Keratinocyte (primary cell): ENCODE results near the gene SERTAD2. TPM values are rescaled to one million over a fixed set of nuclear protein-coding genes. Genes with fewer than 3 reads are reported as not detected.
A peak's percentile ranks its signal among the peaks of the same experiment; 100 is the strongest.

Source experiments
- DNase-seq: peaks from one replicate; pipeline ENCODE4 v3.0.0-alpha.2; 2011; ENCODE audit warnings: low read depth, missing footprints, low spot score
- FAIRE-seq: peaks from 2 replicates; lab custom pipeline; 2011; peaks lifted over from hg19 to GRCh38; lab: Jason Lieb, UNC
- H2AFZ ChIP-seq: 2 replicates; pipeline ENCODE4 v1.6.0; 2012; ENCODE audit warnings: low read length, control low read depth, inconsistent platforms; ENCODE audit not compliant: control insufficient read depth
- H3K27ac ChIP-seq: 2 replicates; pipeline ENCODE4 v1.5.1; 2011; ENCODE audit warnings: low read length; ENCODE audit not compliant: control insufficient read depth, insufficient read depth
- H3K27me3 ChIP-seq: 3 replicates; pipeline ENCODE4 v1.6.0; 2011; ENCODE audit warnings: low read length; ENCODE audit not compliant: control insufficient read depth, insufficient read depth; ENCODE audit errors: extremely low read depth
- H3K36me3 ChIP-seq, 2 experiments: 2 replicates in 1 of 2; 3 replicates in 1 of 2; pipeline ENCODE4 v1.5.1; 2011; ENCODE audit warnings: low read length in 2 of 2, mild to moderate bottlenecking in 1 of 2; ENCODE audit not compliant: control insufficient read depth in 2 of 2, insufficient read depth in 2 of 2; ENCODE audit errors: extremely low read depth in 1 of 2
- H3K4me1 ChIP-seq: 3 replicates; pipeline ENCODE4 v1.5.1; 2011; ENCODE audit warnings: low read length; ENCODE audit not compliant: control insufficient read depth, insufficient read depth; ENCODE audit errors: extremely low read depth
- H3K4me2 ChIP-seq: 3 replicates; pipeline ENCODE4 v1.6.0; 2011; ENCODE audit warnings: low read depth, low read length; ENCODE audit not compliant: control insufficient read depth, insufficient read depth; ENCODE audit errors: extremely low read depth
- H3K4me3 ChIP-seq, 3 experiments: fragments of 200-600 bp in 1 of 3; sonication (generic) in 1 of 3; 2 replicates in 2 of 3; 3 replicates in 1 of 3; pipeline ENCODE4 v1.5.1; 2011 to 2016; ENCODE audit warnings: low read length in 3 of 3, mild to moderate bottlenecking in 3 of 3, control low read depth in 2 of 3, inconsistent platforms in 1 of 3, low read depth in 1 of 3, mixed read lengths in 1 of 3, mixed run types in 1 of 3, moderate library complexity in 1 of 3; ENCODE audit not compliant: control insufficient read depth in 2 of 3, insufficient read depth in 2 of 3; ENCODE audit errors: extremely low read depth in 1 of 3
- H3K79me2 ChIP-seq: 2 replicates; pipeline ENCODE4 v1.6.0; 2012; ENCODE audit warnings: low read length; ENCODE audit not compliant: control insufficient read depth, insufficient read depth
- H3K9ac ChIP-seq: 3 replicates; pipeline ENCODE4 v1.6.0; 2011; ENCODE audit warnings: low read length; ENCODE audit not compliant: control insufficient read depth, insufficient read depth; ENCODE audit errors: extremely low read depth
- H3K9me1 ChIP-seq: 3 replicates; pipeline ENCODE4 v1.6.0; 2011; ENCODE audit warnings: low read length; ENCODE audit not compliant: control insufficient read depth, insufficient read depth; ENCODE audit errors: extremely low read depth
- H3K9me3 ChIP-seq: 2 replicates; pipeline ENCODE4 v1.5.1; 2012; ENCODE audit warnings: low read depth, low read length; ENCODE audit not compliant: control insufficient read depth
- H4K20me1 ChIP-seq: 3 replicates; pipeline ENCODE4 v1.6.0; 2011; ENCODE audit warnings: low read length; ENCODE audit not compliant: control insufficient read depth, insufficient read depth; ENCODE audit errors: extremely low read depth
- CTCF ChIP-seq, 3 experiments: IDR thresholded peaks in 1 of 3; conservative IDR thresholded peaks in 1 of 3; optimal IDR thresholded peaks in 1 of 3; 2 replicates in 2 of 3; 3 replicates in 1 of 3; pipeline versions ENCODE3 to v1.5.1; 2011; ENCODE audit warnings: low read length in 3 of 3, mild to moderate bottlenecking in 3 of 3, moderate library complexity in 2 of 3, control low read depth in 1 of 3, inconsistent platforms in 1 of 3; ENCODE audit not compliant: insufficient read depth in 2 of 3; ENCODE audit errors: extremely low read depth in 1 of 3
- EZH2 ChIP-seq: IDR thresholded peaks from one replicate; pipeline ENCODE4 v1.6.1; 2012; ENCODE audit warnings: inconsistent platforms, mild to moderate bottlenecking, low read length, moderate library complexity
- dilution Hi-C: fragments of 300-500 bp; cut with MboI; formaldehyde crosslinking; loops from one replicate; pipeline ENCODE4 v1.7.0; 2020; ENCODE audit warnings: low sequenced_read_pairs; ENCODE audit not compliant: extremely low pct_ligation_motif_present
- polyA plus RNA-seq, 5 experiments: library from polyadenylated mRNA; depleted of rRNA in 3 of 5; stranded (reverse) in 3 of 5; stranded (forward) in 1 of 5; unstranded in 1 of 5; fragments of >200 nt; gene quantifications; 1 replicate in 1 of 5; 2 replicates in 3 of 5; 3 replicates in 1 of 5; pipeline versions ENCODE4 v1.2.1 to v1.2.3, GENCODE V29; 2011 to 2012; ENCODE audit warnings: missing spikeins in 2 of 5, low read depth in 1 of 5, low replicate concordance in 1 of 5

Gene SERTAD2
- polyA plus RNA-seq, 1 donor (not counting 4 experiments of a cell fraction or from before 2014, with no cell fraction given): 13.1 TPM

DNA sequence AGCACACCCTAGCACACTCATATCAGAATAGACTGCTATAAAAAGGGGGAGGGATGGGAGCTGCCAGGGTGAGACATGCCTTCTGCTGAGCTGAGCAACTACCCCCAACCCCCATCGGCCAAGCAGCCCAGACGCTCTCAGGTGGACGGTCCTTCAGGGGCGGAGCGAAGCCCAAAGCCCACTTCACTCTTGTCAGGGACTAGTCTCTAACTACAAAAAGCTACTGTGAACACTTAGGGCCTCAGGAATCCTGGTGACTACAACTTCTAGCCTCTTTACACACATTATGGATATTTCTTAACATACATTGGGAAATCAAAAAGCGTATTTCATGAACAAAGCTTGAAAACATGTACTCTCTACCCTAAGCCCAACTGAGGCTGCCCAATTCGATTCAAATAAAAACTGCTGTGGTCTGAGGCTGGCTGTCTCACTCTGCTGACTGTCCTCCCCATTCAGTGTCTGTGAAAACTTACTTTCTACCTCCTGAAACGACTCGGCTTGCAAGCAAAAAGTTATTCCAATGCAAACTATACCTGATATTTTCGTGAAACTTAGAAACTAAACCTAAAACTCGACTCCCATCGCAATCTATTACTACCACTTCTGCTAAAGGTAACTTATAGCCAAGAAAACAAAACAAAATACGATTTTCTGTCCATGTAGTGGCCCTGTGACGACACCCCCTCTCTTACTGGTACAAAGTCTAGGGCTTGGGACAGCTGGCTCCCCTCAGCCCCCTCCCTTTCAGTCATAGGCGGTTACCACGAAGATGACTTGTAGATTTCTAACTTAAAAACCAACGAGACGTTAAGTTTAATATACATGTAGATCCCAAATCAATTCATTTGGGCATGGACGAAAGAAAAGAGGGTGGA, 1.2 kb downstream of the SERTAD2 start:
- TF ChIP-seq EZH2 (no peak), CTCF (optimal IDR thresholded peaks at IDR 0.05 in 1 of 3, IDR thresholded peaks at IDR 0.05 in 1 of 3, conservative IDR thresholded peaks at IDR 0.05 in 1 of 3; ENCODE audit: extremely low read depth in 1 of 3, insufficient read depth in 2 of 3, low read length in 3 of 3) (no peak)
- Histone ChIP-seq H3K9ac (peak overlapping the region; percentile 89), H3K79me2 (peaks cover 56% of the 10 kb centered on the region), H3K4me2 (peak overlapping the region; percentile 98), H3K4me1 (peaks cover 48% of the 10 kb centered on the region), H3K27ac (peak overlapping the region; percentile 100), H3K36me3 (no peaks in the 10 kb centered on the region), H3K4me3 (peak overlapping the region; percentile 86 to 91 (median 89)), H3K9me3 (no peaks in the 10 kb centered on the region), H3K27me3 (no peaks in the 10 kb centered on the region), H4K20me1 (no peaks in the 10 kb centered on the region), H3K9me1 (no peaks in the 10 kb centered on the region), H2AFZ (no peak overlapping the region)
- FAIRE-seq (peak; percentile 34), DNase-seq (no peak)
- dilution Hi-C loops: no loop called here

GRCh38 chr2:64651590-64651989, 2.1 kb downstream of the SERTAD2 start:
- peak overlapping the region; percentile 100 for H3K27ac ChIP-seq
- no peak overlapping the region for H2AFZ ChIP-seq
- no peak for TF ChIP-seq EZH2
- TF ChIP-seq CTCF (optimal IDR thresholded peaks at IDR 0.05 in 1 of 3, IDR thresholded peaks at IDR 0.05 in 1 of 3, conservative IDR thresholded peaks at IDR 0.05 in 1 of 3; ENCODE audit: extremely low read depth in 1 of 3, insufficient read depth in 2 of 3, low read length in 3 of 3): no peak
- peaks cover 55% of the 10 kb centered on the region for H3K4me1 ChIP-seq
- no peaks in the 10 kb centered on the region for H3K27me3 ChIP-seq
- H3K36me3 ChIP-seq: no peaks in the 10 kb centered on the region
- peak overlapping the region; percentile 98 for H3K4me2 ChIP-seq
- H4K20me1 ChIP-seq: no peaks in the 10 kb centered on the region
- peak overlapping the region; percentile 20 to 91 (median 89) for H3K4me3 ChIP-seq
- dilution Hi-C loops: no loop called here
- H3K9me3 ChIP-seq: no peaks in the 10 kb centered on the region
- peak overlapping the region; percentile 89 for H3K9ac ChIP-seq
- H3K79me2 ChIP-seq: peaks cover 65% of the 10 kb centered on the region
- H3K9me1 ChIP-seq: no peaks in the 10 kb centered on the region
- DNase-seq (no peak), FAIRE-seq (no peak)
